Measurements from ENCODE around the gene RARA.

- TF ChIP-seq CTCF (conservative IDR thresholded peaks at IDR 0.05; ENCODE audit: low read depth, low read length) (no peak), FOS (IDR thresholded peaks at IDR 0.05; ENCODE audit: low read depth, low read length) (no peak), POLR2A (IDR thresholded peaks at IDR 0.05; ENCODE audit: low read depth, low read length) (no peak), BHLHE40 (IDR thresholded peaks at IDR 0.05; ENCODE audit: low read depth, low read length) (no peak), RFX5 (IDR thresholded peaks at IDR 0.05; ENCODE audit: low read depth, low read length) (no peak), NFE2L2 (IDR thresholded peaks at IDR 0.05; ENCODE audit: low read depth, low read length) (no peak), SMC3 (IDR thresholded peaks at IDR 0.05; ENCODE audit: low read depth, low read length) (no peak), RAD21 (IDR thresholded peaks at IDR 0.05; ENCODE audit: low read length) (no peak), CEBPB (IDR thresholded peaks at IDR 0.05; ENCODE audit: low read depth, low read length) (no peak)
Measured at GRCh38 chr17:40326832-40327199, 17.8 kb downstream of the RARA start.

Data from IMR-90 (cell line).